ENCODE results near the gene NATD1. TPM values are rescaled to one million over a fixed set of nuclear protein-coding genes. Genes with fewer than 3 reads are reported as not detected.

NATD1 gene
- total and polyA plus RNA-seq, 9 of the 15 experiments (the other 6 are each of a cell fraction or from before 2014, with no cell fraction given), result 0.24 to 5.4 (median 1.6) TPM

DNA sequence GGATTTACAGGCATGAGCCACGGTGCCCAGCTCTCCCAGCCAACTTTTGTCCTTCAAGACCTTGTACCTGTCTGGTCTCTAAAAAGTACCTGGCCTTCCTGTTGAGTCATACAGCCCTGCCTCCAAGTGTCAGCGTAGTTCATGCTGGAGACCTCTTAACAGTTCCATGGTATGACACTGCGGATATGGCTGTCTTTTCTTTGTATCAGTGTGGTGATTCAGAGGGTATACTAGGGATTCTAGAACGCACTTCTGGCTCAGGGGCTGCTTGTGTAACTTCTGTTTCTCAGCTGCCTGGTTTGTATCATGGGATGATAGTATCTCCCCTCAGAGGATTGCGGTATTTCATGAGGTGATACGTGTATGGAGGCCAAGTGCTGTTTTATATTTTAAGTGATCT lies 37.3 kb downstream of the NATD1 start:
- Histone ChIP-seq H3K9ac (ENCODE audit: insufficient read depth in 1 of 2, low read depth in 2 of 2, low read length in 2 of 2) (peak overlapping the region; percentile 46 to 59), H3K36me3 (ENCODE audit: control insufficient read depth, insufficient read depth, low read length) (peaks cover 41% of the 10 kb centered on the region), H3K79me2 (ENCODE audit: control insufficient read depth, insufficient read depth, low read length) (peaks cover 76% of the 10 kb centered on the region), H3K9me3 (replicated peaks; ENCODE audit: control insufficient read depth, insufficient read depth, low read depth, low read length) (no peaks in the 10 kb centered on the region), H3K4me1 (replicated peaks in 1 of 2; ENCODE audit: control insufficient read depth in 2 of 2, insufficient read depth in 2 of 2, low read length in 2 of 2) (peaks cover 20 to 31% of the 10 kb centered on the region in 2 experiments; a peak in 4 of 5 replicates), H3K4me3 (peak overlapping the region; percentile 96; the same call in 1 of the 2 replicates), H4K20me1 (replicated peaks; ENCODE audit: control insufficient read depth, insufficient read depth, low read length) (peaks cover 3% of the 10 kb centered on the region; the same call in 1 of the 2 replicates), H3K27me3 (ENCODE audit: control insufficient read depth in 2 of 2, insufficient read depth in 2 of 2, low read length in 2 of 2) (no peaks in the 10 kb centered on the region), H3K4me2 (ENCODE audit: insufficient read depth, low read length) (peak overlapping the region; percentile 94), H2AFZ (ENCODE audit: low read depth, low read length) (peak overlapping the region; percentile 45; the same call in 1 of the 2 replicates), H3K27ac (ENCODE audit: extremely low read depth, low read depth, low read length) (peak overlapping the region; percentile 98), H3K9me1 (ENCODE audit: control insufficient read depth, insufficient read depth, low read length) (no peaks in the 10 kb centered on the region)
- ATAC-seq (peak; percentile 8; the same call in 2 of the 3 replicates), DNase-seq (ENCODE audit: extremely low read depth in 1 of 4, low spot score in 3 of 4) (peak in 2 of 4 experiments; percentile 39 to 62), FAIRE-seq (peak; percentile 86)
- BruUV-seq (replicated peaks), result no TSS peak
- ChIA-PET CTCF (ENCODE audit: low intra/inter-chr PET ratio) (no interaction called here), POLR2A (interaction anchor here (1.1 to 1.4 kb wide), 2 partner anchors 9 to 22 kb away, joined by 4 to 5 read pairs; no protein-coding TSS in a partner anchor)
- in situ Hi-C loops (cut with MboI) (no loop called here), intact Hi-C loops (cut with micrococcal nuclease) (loop anchor here (5.0 kb wide), 1 partner anchor 89 kb away; the partner anchor contains the start of gene DHRS7B)
- WGBS (ENCODE audit: insufficient coverage, low coverage, missing lambda C conversion rate), result 7% methylated on average over 5 of the region's 6 CpGs
- TF ChIP-seq ETV1 (tag; conservative IDR thresholded peaks at IDR 0.05; ENCODE audit: low read depth) (no peak), SMARCE1 (IDR thresholded peaks at IDR 0.05) (0 out of 2 replicates have a peak, but pooled peaks have one; percentile 48), MYC (IDR thresholded peaks at IDR 0.05; ENCODE audit: low read depth, low read length) (0 out of 2 replicates have a peak, but pooled peaks have one; percentile 10), MYC (CRISPR knock-in tag; IDR thresholded peaks at IDR 0.05; ENCODE audit: borderline replicate concordance, low read depth) (no peak), CTBP1 (IDR thresholded peaks at IDR 0.05; ENCODE audit: borderline replicate concordance) (0 out of 2 replicates have a peak, but pooled peaks have one; percentile 21), ZNF592 (IDR thresholded peaks at IDR 0.05) (no peak), FOSL1 (tag; conservative IDR thresholded peaks at IDR 0.05) (peak; percentile 45; the same call in 1 of the 2 replicates), ZEB2 (IDR thresholded peaks at IDR 0.05) (peak; percentile 38; the same call in 1 of the 2 replicates), ATF3 (IDR thresholded peaks at IDR 0.05) (peak; percentile 63), ATF3 (CRISPR knock-in tag; conservative IDR thresholded peaks at IDR 0.05) (no peak), CEBPB (tag; IDR thresholded peaks at IDR 0.05) (peak; percentile 14; the same call in 1 of the 2 replicates), ARID1B (IDR thresholded peaks at IDR 0.05) (0 out of 2 replicates have a peak, but pooled peaks have one; percentile 26), JUND (IDR thresholded peaks at IDR 0.05; ENCODE audit: borderline replicate concordance, low read depth, low read length) (peak; percentile 64), JUND (tag; IDR thresholded peaks at IDR 0.05; ENCODE audit: borderline replicate concordance, low read depth, low read length) (peak; percentile 25; the same call in 1 of the 3 replicates), GABPA (tag; conservative IDR thresholded peaks at IDR 0.05; ENCODE audit: low read depth) (no peak), NFE2 (IDR thresholded peaks at IDR 0.05; ENCODE audit: low read depth) (peak; percentile 50)
- TF ChIP-seq, protein P1, sequence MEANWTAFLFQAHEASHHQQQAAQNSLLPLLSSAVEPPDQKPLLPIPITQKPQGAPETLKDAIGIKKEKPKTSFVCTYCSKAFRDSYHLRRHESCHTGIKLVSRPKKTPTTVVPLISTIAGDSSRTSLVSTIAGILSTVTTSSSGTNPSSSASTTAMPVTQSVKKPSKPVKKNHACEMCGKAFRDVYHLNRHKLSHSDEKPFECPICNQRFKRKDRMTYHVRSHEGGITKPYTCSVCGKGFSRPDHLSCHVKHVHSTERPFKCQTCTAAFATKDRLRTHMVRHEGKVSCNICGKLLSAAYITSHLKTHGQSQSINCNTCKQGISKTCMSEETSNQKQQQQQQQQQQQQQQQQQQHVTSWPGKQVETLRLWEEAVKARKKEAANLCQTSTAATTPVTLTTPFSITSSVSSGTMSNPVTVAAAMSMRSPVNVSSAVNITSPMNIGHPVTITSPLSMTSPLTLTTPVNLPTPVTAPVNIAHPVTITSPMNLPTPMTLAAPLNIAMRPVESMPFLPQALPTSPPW (CRISPR knock-in tag; IDR thresholded peaks at IDR 0.05), result no peak

Data from K562 (cell line).